Esophagus muscularis mucosa (tissue), 4 donors: ENCODE results near the gene SH3RF2.

Experiments used
- CTCF ChIP-seq, 3 experiments: fragments of 200-600 bp in 2 of 3; fragments of 450-650 bp in 1 of 3; sonication (generic) in 2 of 3; IDR thresholded peaks; one replicate each; pipeline ENCODE4 v1.5.1; 2017 to 2019; ENCODE audit warnings: antibody characterized with exemption in 3 of 3, mild to moderate bottlenecking in 2 of 3, moderate library complexity in 1 of 3
- EP300 ChIP-seq: sonication (generic); formaldehyde crosslinking; IDR thresholded peaks from one replicate; pipeline ENCODE4 v1.6.1; 2017; ENCODE audit warnings: antibody characterized with exemption
- POLR2AphosphoS5 ChIP-seq, 2 donors: sonication (generic); formaldehyde crosslinking; IDR thresholded peaks; one replicate each; pipeline ENCODE4 v1.6.1; 2017; ENCODE audit warnings: antibody characterized with exemption in 2 of 2

GRCh38 chr5:146076028-146076427, 139.7 kb downstream of the SH3RF2 start:
- no peak for TF ChIP-seq CTCF (IDR thresholded peaks at IDR 0.05)
- no peak for TF ChIP-seq EP300
- no peak for TF ChIP-seq POLR2AphosphoS5 (IDR thresholded peaks at IDR 0.05)
